HCT116 (cell line): ENCODE data around the gene ADGRL3. TPM values are rescaled to one million over a fixed set of nuclear protein-coding genes. Genes with fewer than 3 reads are reported as not detected.
A peak's percentile ranks its signal among the peaks of the same experiment; 100 is the strongest.

Experiments used
- ATAC-seq: fragments of 200-7000 bp; cut with Tn5 transposase; 2 replicates; pipeline ENCODE4 v1.9.1; 2020; ENCODE audit warnings: mild to moderate bottlenecking, moderate library complexity
- BruUV-seq: library from RNA; stranded (reverse); fragments of 400-500 nt; replicated peaks from 2 replicates; lab custom pipeline; 2021; lab: Mats Ljungman, UMichigan
- CTCF ChIA-PET: fragments of 300-600 bp; sonication (Branson Sonifier 250); formaldehyde crosslinking; loops from one replicate; lab custom pipeline; 2021; ENCODE audit warnings: antibody characterized with exemption; lab: Charles Lee
- POLR2A ChIA-PET: fragments of 300-600, 350-600 bp; sonication (Branson Sonifier 250); formaldehyde crosslinking; loops from one replicate; lab custom pipeline; 2021; ENCODE audit warnings: antibody characterized with exemption; lab: Charles Lee
- RAD21 ChIA-PET, 2 experiments: fragments of 300-600 bp; sonication (Branson Sonifier 250); formaldehyde crosslinking; loops; one replicate each; lab custom pipeline; 2023; ENCODE audit warnings: low total read pairs in 2 of 2; ENCODE audit not compliant: uncharacterized antibody in 2 of 2, unreplicated experiment in 2 of 2, low non-redundant PET in 1 of 2; lab: Charles Lee
- DNase-seq: peaks from one replicate; pipeline ENCODE4 v3.0.0-alpha.2; 2010; ENCODE audit warnings: low read depth, low spot score
- H2AFZ ChIP-seq: fragments of 200-600 bp; shearing (Covaris generic), sonication (generic); 2 replicates; pipeline ENCODE4 v1.6.1; 2017; ENCODE audit warnings: low read depth, mixed run types, mixed read lengths, antibody characterized with exemption, low read length; ENCODE audit not compliant: poor library complexity, severe bottlenecking
- H3K27ac ChIP-seq: 2 replicates; pipeline ENCODE4 v1.5.1; 2012; ENCODE audit warnings: low read depth, low read length
- H3K27me3 ChIP-seq: fragments of 200-600 bp; sonication (generic); 2 replicates; pipeline ENCODE4 v1.6.1; 2016; ENCODE audit warnings: mixed run types, low read length, mixed read lengths; ENCODE audit not compliant: insufficient read depth
- H3K36me3 ChIP-seq, 2 experiments: fragments of 200-500 bp in 1 of 2; fragments of 200-600 bp in 1 of 2; sonication (Bioruptor generic) in 1 of 2; sonication (generic) in 1 of 2; 2 replicates each; pipeline versions ENCODE4 v1.5.1 to v1.6.1; 2014 to 2016; ENCODE audit warnings: low read length in 2 of 2, inconsistent platforms in 1 of 2, mixed read lengths in 1 of 2, mixed run types in 1 of 2; ENCODE audit not compliant: insufficient read depth in 2 of 2, control insufficient read depth in 1 of 2
- H3K4me1 ChIP-seq, 2 experiments: fragments of 200-600 bp in 1 of 2; sonication (generic) in 1 of 2; 2 replicates each; pipeline versions ENCODE4 v1.5.1 to v1.6.1; 2012 to 2017; ENCODE audit warnings: low read length in 2 of 2, inconsistent platforms in 1 of 2, mild to moderate bottlenecking in 1 of 2, mixed read lengths in 1 of 2, mixed run types in 1 of 2, moderate library complexity in 1 of 2; ENCODE audit not compliant: insufficient read depth in 2 of 2, control insufficient read depth in 1 of 2
- H3K4me2 ChIP-seq: fragments of 200-600 bp; sonication (generic); 2 replicates; pipeline ENCODE4 v1.6.1; 2017; ENCODE audit warnings: mixed run types, low read length, mixed read lengths
- H3K4me3 ChIP-seq, 2 experiments: fragments of 200-600 bp in 1 of 2; sonication (generic) in 1 of 2; replicated peaks in 1 of 2; 2 replicates each; pipeline ENCODE4 v1.5.1; 2011 to 2016; ENCODE audit warnings: low read length in 2 of 2, control low read depth in 1 of 2, low read depth in 1 of 2, mild to moderate bottlenecking in 1 of 2, mixed read lengths in 1 of 2, mixed run types in 1 of 2
- H3K79me2 ChIP-seq: fragments of 200-600 bp; sonication (generic); 2 replicates; pipeline ENCODE4 v1.6.1; 2017; ENCODE audit warnings: mild to moderate bottlenecking, mixed run types, low read length, moderate library complexity, mixed read lengths; ENCODE audit not compliant: insufficient read depth
- H3K9ac ChIP-seq: fragments of 200-600 bp; sonication (generic); 2 replicates; pipeline ENCODE4 v1.6.1; 2016; ENCODE audit warnings: low read length, mixed read lengths
- H3K9me2 ChIP-seq: fragments of 200-600 bp; sonication (generic), shearing (Covaris generic); 2 replicates; pipeline ENCODE4 v1.6.1; 2017; ENCODE audit warnings: mixed run types, mild to moderate bottlenecking, moderate library complexity; ENCODE audit not compliant: insufficient read depth
- H3K9me3 ChIP-seq, 2 experiments: fragments of 200-500 bp in 1 of 2; fragments of 200-600 bp in 1 of 2; sonication (Bioruptor generic) in 1 of 2; sonication (generic) in 1 of 2; 2 replicates each; pipeline ENCODE4 v1.6.1; 2014 to 2017; ENCODE audit warnings: low read length in 2 of 2, mixed read lengths in 2 of 2, inconsistent platforms in 1 of 2, low read depth in 1 of 2, mild to moderate bottlenecking in 1 of 2, mixed run types in 1 of 2, moderate library complexity in 1 of 2; ENCODE audit not compliant: control insufficient read depth in 1 of 2, insufficient read depth in 1 of 2
- H4K20me1 ChIP-seq: fragments of 200-600 bp; sonication (generic), shearing (Covaris generic); 2 replicates; pipeline ENCODE4 v1.6.1; 2017; ENCODE audit warnings: mixed run types, mild to moderate bottlenecking, moderate library complexity; ENCODE audit not compliant: insufficient read depth
- CBX3 ChIP-seq: IDR thresholded peaks from 2 replicates; pipeline ENCODE4 v1.6.1; 2012; ENCODE audit warnings: low read depth
- CEBPB ChIP-seq: IDR thresholded peaks from 2 replicates; pipeline ENCODE4 v1.6.1; 2012; ENCODE audit warnings: low read depth
- ELF1 ChIP-seq: IDR thresholded peaks from 2 replicates; pipeline ENCODE4 v1.6.1; 2012; ENCODE audit warnings: low read depth, borderline replicate concordance
- EZH2 ChIP-seq: fragments of 200-600 bp; sonication (generic); IDR thresholded peaks from 2 replicates; pipeline ENCODE4 v1.6.1; 2017; ENCODE audit warnings: antibody characterized with exemption, mixed run types
- EZH2phosphoT487 ChIP-seq: fragments of 200-600 bp; IDR thresholded peaks from 2 replicates; pipeline ENCODE4 v1.6.1; 2018; ENCODE audit warnings: antibody characterized with exemption, borderline replicate concordance
- POLR2A ChIP-seq: IDR thresholded peaks from 2 replicates; pipeline ENCODE4 v1.7.0; 2011; ENCODE audit warnings: borderline replicate concordance; ENCODE audit not compliant: insufficient read depth, insufficient read length; ENCODE audit errors: extremely low read depth
- SRF ChIP-seq: IDR thresholded peaks from 2 replicates; pipeline ENCODE4 v1.6.1; 2012; ENCODE audit warnings: low read depth
- TCF7L2 ChIP-seq: IDR thresholded peaks from 2 replicates; pipeline ENCODE4 v1.7.0; 2011; ENCODE audit warnings: borderline replicate concordance, inconsistent platforms; ENCODE audit not compliant: insufficient read depth, insufficient read length; ENCODE audit errors: extremely low read depth
- ZFX ChIP-seq: fragments of 450-650 bp; IDR thresholded peaks from 2 replicates; pipeline ENCODE4 v1.6.1; 2017
- ZNF274 ChIP-seq: fragments of 200-500 bp; sonication (Bioruptor generic); IDR thresholded peaks from 2 replicates; pipeline ENCODE4 v1.6.1; 2014; ENCODE audit warnings: mild to moderate bottlenecking, low read depth, low read length, inconsistent platforms
- intact Hi-C: fragments of 100-400 bp; cut with micrococcal nuclease; formaldehyde crosslinking; loops from 2 replicates; pipeline ENCODE4 v1.10.0; 2022
- total RNA-seq: library from RNA; stranded (reverse); gene quantifications from one replicate; pipeline ENCODE4 v1.2.1, GENCODE V29; 2021; ENCODE audit not compliant: unreplicated experiment
- TF ChIP-seq, protein P1 (sequence below): IDR thresholded peaks from 2 replicates; pipeline ENCODE4 v1.6.1; 2012
- TF ChIP-seq, protein P2 (sequence below): IDR thresholded peaks from 2 replicates; pipeline ENCODE4 v1.6.1; 2012
- TF ChIP-seq, protein P3 (sequence below): IDR thresholded peaks from 2 replicates; pipeline ENCODE4 v1.6.1; 2011; ENCODE audit warnings: mild to moderate bottlenecking, low read length, moderate library complexity; ENCODE audit not compliant: insufficient replicate concordance; ENCODE audit errors: extremely low read depth

ADGRL3 gene
- total RNA-seq, 1 experiment from 2014 or later, result not detected

DNA sequence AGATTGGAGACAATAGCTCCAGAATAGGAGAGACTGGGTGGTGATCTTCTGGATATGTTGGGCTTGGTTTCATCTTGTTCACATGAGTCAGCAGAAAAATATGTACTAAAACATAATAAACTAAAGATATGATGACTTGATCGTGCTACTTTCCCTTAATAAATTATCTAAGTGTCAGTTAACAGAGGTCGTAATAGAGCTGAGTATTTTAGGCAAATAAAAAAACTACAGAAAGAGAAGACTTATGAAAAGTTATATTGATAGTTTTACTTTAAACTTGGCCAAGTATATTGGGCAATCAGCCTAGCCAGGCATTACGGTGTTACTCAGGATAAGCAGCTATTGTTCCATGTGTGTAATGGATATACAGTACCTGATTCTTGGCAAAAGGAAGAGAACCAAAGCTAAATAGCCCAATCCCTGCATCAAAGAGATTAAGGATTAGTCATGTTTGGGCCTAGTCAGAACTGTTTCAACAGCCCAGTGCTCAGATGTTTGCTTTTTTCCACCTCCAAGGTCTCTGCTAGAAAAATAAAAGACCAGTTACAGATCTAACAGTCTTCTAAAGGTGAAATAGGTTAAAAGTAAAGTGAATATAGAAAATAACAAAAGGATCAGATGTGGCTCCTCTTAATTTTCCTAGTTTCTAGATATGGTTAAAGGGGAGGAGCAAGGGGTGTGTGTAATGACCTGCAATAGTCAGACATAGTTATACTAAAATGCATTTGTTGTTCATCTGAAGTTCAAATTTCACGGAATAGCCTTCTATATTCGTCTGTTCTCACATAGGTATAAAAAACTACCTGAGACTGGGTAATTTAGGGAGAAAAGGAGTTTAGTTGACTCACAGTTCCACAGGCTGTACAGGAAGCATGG, 262.6 kb downstream of the ADGRL3 start:
- no peaks in the 10 kb centered on the region for H3K27me3 ChIP-seq
- ChIA-PET RAD21 (no interaction called here), CTCF (no interaction called here), POLR2A (no interaction called here)
- ATAC-seq (no peak), DNase-seq (no peak)
- H2AFZ ChIP-seq, result no peak overlapping the region
- no peak overlapping the region for H3K4me3 ChIP-seq
- intact Hi-C loops, result no loop called here
- no peaks in the 10 kb centered on the region for H3K79me2 ChIP-seq
- H3K4me1 ChIP-seq, result no peaks in the 10 kb centered on the region
- H3K9ac ChIP-seq, result no peak overlapping the region
- H3K9me2 ChIP-seq, result no peaks in the 10 kb centered on the region
- no peaks in the 10 kb centered on the region for H3K36me3 ChIP-seq
- H3K9me3 ChIP-seq, result peaks cover 4 to 8% of the 10 kb centered on the region in 2 experiments; a peak in 2 of 4 replicates
- no peaks in the 10 kb centered on the region for H4K20me1 ChIP-seq
- H3K27ac ChIP-seq, result no peak overlapping the region
- H3K4me2 ChIP-seq, result no peak overlapping the region
- BruUV-seq, result no TSS peak
- TF ChIP-seq TCF7L2, result peak; percentile 60
- TF ChIP-seq ELF1, result no peak

DNA sequence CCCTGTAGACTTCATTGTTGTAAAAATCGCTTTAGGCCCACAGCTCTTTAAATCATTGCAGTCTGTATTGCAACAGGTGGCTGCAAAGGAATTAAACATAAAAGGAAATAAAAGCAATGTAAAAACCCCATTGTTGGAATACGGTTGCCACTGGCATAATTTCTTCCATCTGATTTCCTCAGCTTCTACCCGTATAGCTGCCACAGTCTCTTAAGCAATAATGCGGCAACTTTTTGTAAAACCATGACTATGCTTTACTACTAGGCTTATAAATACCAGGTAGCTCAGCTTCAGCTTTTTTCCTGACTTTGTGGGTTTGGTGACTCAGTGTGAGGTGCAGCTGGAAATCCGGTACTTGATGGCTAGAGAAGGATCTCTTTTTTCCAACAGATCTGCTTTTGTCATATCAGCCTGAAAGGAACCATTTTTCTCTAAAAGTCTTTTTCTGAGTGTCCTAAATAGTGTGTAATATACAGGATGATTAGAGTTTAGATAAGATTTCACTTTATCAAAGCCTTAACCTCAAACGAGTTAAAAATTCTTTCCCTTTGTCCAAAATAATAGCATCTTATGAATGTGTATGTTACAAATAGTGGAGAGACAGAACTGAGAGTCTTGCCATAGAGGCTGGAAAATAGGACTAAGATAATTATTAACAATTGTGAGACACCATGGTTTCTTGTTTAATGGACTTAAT, 268.0 kb downstream of the ADGRL3 start:
- Histone ChIP-seq H3K79me2 (no peaks in the 10 kb centered on the region), H3K4me1 (no peaks in the 10 kb centered on the region), H2AFZ (no peak overlapping the region)
- TF ChIP-seq POLR2A, result no peak
- no peak for TF ChIP-seq EZH2phosphoT487
- TF ChIP-seq, protein P1, sequence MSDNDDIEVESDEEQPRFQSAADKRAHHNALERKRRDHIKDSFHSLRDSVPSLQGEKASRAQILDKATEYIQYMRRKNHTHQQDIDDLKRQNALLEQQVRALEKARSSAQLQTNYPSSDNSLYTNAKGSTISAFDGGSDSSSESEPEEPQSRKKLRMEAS, result no peak
- TF ChIP-seq EZH2, result no peak
- TF ChIP-seq ELF1, result no peak
- TF ChIP-seq, protein P2, sequence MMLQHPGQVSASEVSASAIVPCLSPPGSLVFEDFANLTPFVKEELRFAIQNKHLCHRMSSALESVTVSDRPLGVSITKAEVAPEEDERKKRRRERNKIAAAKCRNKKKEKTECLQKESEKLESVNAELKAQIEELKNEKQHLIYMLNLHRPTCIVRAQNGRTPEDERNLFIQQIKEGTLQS, result no peak
- no peak for TF ChIP-seq ZNF274
- TF ChIP-seq ZFX, result no peak
- no peak for TF ChIP-seq SRF
- TF ChIP-seq CBX3, result no peak
- no peak for TF ChIP-seq CEBPB
- TF ChIP-seq, protein P3, sequence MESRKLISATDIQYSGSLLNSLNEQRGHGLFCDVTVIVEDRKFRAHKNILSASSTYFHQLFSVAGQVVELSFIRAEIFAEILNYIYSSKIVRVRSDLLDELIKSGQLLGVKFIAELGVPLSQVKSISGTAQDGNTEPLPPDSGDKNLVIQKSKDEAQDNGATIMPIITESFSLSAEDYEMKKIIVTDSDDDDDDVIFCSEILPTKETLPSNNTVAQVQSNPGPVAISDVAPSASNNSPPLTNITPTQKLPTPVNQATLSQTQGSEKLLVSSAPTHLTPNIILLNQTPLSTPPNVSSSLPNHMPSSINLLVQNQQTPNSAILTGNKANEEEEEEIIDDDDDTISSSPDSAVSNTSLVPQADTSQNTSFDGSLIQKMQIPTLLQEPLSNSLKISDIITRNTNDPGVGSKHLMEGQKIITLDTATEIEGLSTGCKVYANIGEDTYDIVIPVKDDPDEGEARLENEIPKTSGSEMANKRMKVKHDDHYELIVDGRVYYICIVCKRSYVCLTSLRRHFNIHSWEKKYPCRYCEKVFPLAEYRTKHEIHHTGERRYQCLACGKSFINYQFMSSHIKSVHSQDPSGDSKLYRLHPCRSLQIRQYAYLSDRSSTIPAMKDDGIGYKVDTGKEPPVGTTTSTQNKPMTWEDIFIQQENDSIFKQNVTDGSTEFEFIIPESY, result no peak
- TF ChIP-seq, all 23 proteins: peak for 0
- ATAC-seq (no peak), DNase-seq (no peak)
- Histone ChIP-seq H3K27me3 (no peaks in the 10 kb centered on the region), H4K20me1 (no peaks in the 10 kb centered on the region), H3K27ac (no peak overlapping the region), H3K4me3 (no peak overlapping the region), H3K36me3 (no peaks in the 10 kb centered on the region), H3K4me2 (no peak overlapping the region), H3K9me3 (peaks cover 7 to 21% of the 10 kb centered on the region in 2 experiments), H3K9ac (no peak overlapping the region), H3K9me2 (no peaks in the 10 kb centered on the region)
- BruUV-seq, result no TSS peak
- intact Hi-C loops, result no loop called here
- RAD21 ChIA-PET, result no interaction called here
- POLR2A ChIA-PET, result no interaction called here
- CTCF ChIA-PET, result no interaction called here
